GM18868 (cell line): ENCODE data around the gene EMC7.
"Not testable (repeated sequence)": the region's sequence is repeated elsewhere in the genome, so short reads cannot be mapped to it uniquely, and the experiment has no call there.

Experiments
- ATAC-seq: cut with Tn5 transposase; IDR thresholded peaks from one replicate; pipeline ENCODE4 v1.9.1; 2021; ENCODE audit warnings: mild to moderate bottlenecking, moderate library complexity; ENCODE audit not compliant: unreplicated experiment

The EMC7 gene

GRCh38 chr15:34101366-34102174 is at the start of gene EMC7, which contains the start of gene PGBD4:
Gene EMC7, minus strand, starts transcription at chr15:34101862. Its CDS starts 23 bp downstream, at chr15:34101839.
Gene PGBD4, plus strand, starts transcription at chr15:34102083. Its CDS starts 449 bp downstream, at chr15:34102532.
- peak; percentile 99 for ATAC-seq

GRCh38 chr15:34147371-34148140 is 45.9 kb upstream of the EMC7 start:
- ATAC-seq: no peak

GRCh38 chr15:34133511-34133910 is 31.8 kb upstream of the EMC7 start:
- ATAC-seq: no peak

- no peak for ATAC-seq
These were observed 31.2 kb upstream of the EMC7 start for GRCh38 chr15:34132881-34133280.

GRCh38 chr15:34128898-34129297 is 27.2 kb upstream of the EMC7 start:
- no peak for ATAC-seq

- no peak for ATAC-seq
These were observed 24.9 kb upstream of the EMC7 start for GRCh38 chr15:34126522-34126921.

GRCh38 chr15:34125945-34126344 is 24.3 kb upstream of the EMC7 start:
- ATAC-seq: no peak

- no peak for ATAC-seq
These were observed 23.0 kb upstream of the EMC7 start for GRCh38 chr15:34124651-34125050.

GRCh38 chr15:34122771-34123183 is 21.1 kb upstream of the EMC7 start:
- peak; percentile 48 for ATAC-seq

GRCh38 chr15:34121786-34122185 is 20.1 kb upstream of the EMC7 start:
- ATAC-seq: not testable (repeated sequence)

GRCh38 chr15:34120420-34120819 is 18.8 kb upstream of the EMC7 start:
- ATAC-seq: not testable (repeated sequence)

- no peak for ATAC-seq
These were observed 17.6 kb upstream of the EMC7 start for GRCh38 chr15:34119291-34119690.

GRCh38 chr15:34116620-34117019 is 15.0 kb upstream of the EMC7 start:
- no peak for ATAC-seq

- no peak for ATAC-seq
These were observed 13.1 kb upstream of the EMC7 start for GRCh38 chr15:34114739-34115138.

GRCh38 chr15:34114215-34114614 is 12.6 kb upstream of the EMC7 start:
- ATAC-seq: no peak

GRCh38 chr15:34111488-34111887 is 9.8 kb upstream of the EMC7 start:
- ATAC-seq: no peak

GRCh38 chr15:34109797-34110663 is 8.4 kb upstream of the EMC7 start:
- ATAC-seq: no peak

- no peak for ATAC-seq
These were observed 5.7 kb upstream of the EMC7 start for GRCh38 chr15:34107315-34107714.

- ATAC-seq: no peak
These were observed 4.8 kb upstream of the EMC7 start for GRCh38 chr15:34106423-34106822.

GRCh38 chr15:34102175-34102925 is 688 bp upstream of the EMC7 start:
- ATAC-seq: no peak
